Measurements from ENCODE around the gene RBL1. TPM values are rescaled to one million over a fixed set of nuclear protein-coding genes. Genes with fewer than 3 reads are reported as not detected.
A peak's percentile ranks its signal among the peaks of the same experiment; 100 is the strongest.

RBL1 gene
- total RNA-seq, 1 experiment from 2014 or later = 35.9 TPM

DNA sequence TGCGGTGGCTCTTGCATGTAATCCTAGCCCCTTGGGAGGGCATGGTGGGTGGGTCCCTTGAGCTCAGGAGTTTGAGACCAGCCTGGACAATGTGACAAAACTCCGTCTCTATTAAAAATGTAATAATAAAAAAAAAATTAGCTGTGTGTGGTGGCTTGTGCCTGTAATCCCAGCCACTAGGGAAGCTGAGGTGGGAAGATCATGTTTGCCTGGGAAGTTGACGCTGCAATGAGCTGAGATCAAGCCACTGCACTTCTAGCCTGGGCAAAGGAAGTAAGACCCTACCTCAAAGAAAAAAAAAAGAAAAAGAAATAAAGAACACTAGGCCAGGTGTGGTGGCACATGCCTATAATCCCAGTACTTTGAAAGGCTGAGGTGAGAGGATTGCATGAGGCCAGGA, 139.8 kb downstream of the RBL1 start:
- no TSS peak for BruUV-seq (replicated peaks)
- Histone ChIP-seq H3K4me3 (ENCODE audit: low read depth, low read length) (no peak overlapping the region), H3K4me1 (peaks cover 10% of the 10 kb centered on the region), H3K36me3 (ENCODE audit: control insufficient read depth, insufficient read depth, low read length) (no peaks in the 10 kb centered on the region), H3K9me3 (no peaks in the 10 kb centered on the region; the same call in 1 of the 2 replicates), H3K27me3 (replicated peaks; ENCODE audit: control insufficient read depth, insufficient read depth, low read length) (no peaks in the 10 kb centered on the region)
- Mint-ChIP-seq H3K27ac (ENCODE audit: unreplicated experiment) (no peak overlapping the region), H3K4me3 (ENCODE audit: unreplicated experiment) (no peak overlapping the region), H3K4me1 (ENCODE audit: low read depth, unreplicated experiment) (peaks cover 14% of the 10 kb centered on the region), H3K36me3 (ENCODE audit: insufficient read depth, unreplicated experiment) (peaks cover 11% of the 10 kb centered on the region), H3K27me3 (ENCODE audit: insufficient read depth, unreplicated experiment) (no peaks in the 10 kb centered on the region), H3K9me3 (ENCODE audit: unreplicated experiment) (peaks cover 21% of the 10 kb centered on the region)
- ChIA-PET POLR2A (no interaction called here), CTCF (no interaction called here)
- TF ChIP-seq, protein P1, sequence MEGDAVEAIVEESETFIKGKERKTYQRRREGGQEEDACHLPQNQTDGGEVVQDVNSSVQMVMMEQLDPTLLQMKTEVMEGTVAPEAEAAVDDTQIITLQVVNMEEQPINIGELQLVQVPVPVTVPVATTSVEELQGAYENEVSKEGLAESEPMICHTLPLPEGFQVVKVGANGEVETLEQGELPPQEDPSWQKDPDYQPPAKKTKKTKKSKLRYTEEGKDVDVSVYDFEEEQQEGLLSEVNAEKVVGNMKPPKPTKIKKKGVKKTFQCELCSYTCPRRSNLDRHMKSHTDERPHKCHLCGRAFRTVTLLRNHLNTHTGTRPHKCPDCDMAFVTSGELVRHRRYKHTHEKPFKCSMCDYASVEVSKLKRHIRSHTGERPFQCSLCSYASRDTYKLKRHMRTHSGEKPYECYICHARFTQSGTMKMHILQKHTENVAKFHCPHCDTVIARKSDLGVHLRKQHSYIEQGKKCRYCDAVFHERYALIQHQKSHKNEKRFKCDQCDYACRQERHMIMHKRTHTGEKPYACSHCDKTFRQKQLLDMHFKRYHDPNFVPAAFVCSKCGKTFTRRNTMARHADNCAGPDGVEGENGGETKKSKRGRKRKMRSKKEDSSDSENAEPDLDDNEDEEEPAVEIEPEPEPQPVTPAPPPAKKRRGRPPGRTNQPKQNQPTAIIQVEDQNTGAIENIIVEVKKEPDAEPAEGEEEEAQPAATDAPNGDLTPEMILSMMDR (IDR thresholded peaks at IDR 0.05; ENCODE audit: insufficient read depth in 1 of 2, low read depth in 1 of 2, low read length in 1 of 2, severe bottlenecking in 1 of 2, unreplicated experiment in 1 of 2) = no peak
- intact Hi-C loops (cut with micrococcal nuclease; ENCODE audit: unreplicated experiment) = no loop called here
- no peak for DNase-seq

DNA sequence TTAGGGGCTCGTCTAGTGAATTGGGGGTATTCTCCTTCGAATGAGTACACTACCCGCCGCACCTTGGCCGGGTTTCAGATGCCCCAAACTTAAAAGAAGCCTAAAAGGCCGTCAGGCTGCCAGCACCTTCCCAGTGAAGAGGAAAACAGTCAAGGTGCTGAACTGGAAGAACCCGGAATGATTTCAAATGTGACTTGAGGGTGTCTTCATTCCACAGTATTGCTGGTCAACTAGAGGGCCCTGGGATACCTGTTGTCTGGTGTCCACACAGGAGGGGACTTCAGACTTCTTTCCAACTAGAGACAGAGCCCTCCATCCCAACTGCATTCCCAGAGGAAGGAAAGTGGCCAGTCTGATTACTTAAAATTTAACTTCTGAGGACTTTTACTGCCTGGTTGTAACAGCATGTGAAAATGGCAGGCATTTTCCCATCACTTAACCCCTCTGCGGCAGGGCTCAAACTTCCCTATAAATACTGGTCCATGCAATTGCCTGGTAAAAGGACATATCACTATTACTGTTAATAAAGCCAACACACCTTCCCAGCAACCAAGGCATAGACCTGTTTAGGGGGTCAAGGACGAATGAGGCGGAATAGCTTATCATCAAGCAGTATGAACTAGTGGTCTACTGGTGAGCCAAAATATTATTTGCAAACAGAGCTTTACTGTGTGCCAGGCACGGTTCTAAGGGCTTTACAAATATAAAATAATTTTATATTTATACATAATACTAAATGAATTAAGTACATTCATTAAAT, 143.6 kb downstream of the RBL1 start:
- Mint-ChIP-seq H3K27me3 (ENCODE audit: insufficient read depth, unreplicated experiment) (no peaks in the 10 kb centered on the region), H3K27ac (ENCODE audit: unreplicated experiment) (peak overlapping the region; percentile 96), H3K4me3 (ENCODE audit: unreplicated experiment) (peak overlapping the region; percentile 98), H3K36me3 (ENCODE audit: insufficient read depth, unreplicated experiment) (peaks cover 15% of the 10 kb centered on the region), H3K4me1 (ENCODE audit: low read depth, unreplicated experiment) (peaks cover 18% of the 10 kb centered on the region), H3K9me3 (ENCODE audit: unreplicated experiment) (peaks cover under 1% of the 10 kb centered on the region)
- CTCF ChIA-PET = interaction anchor here (0.6 kb wide), 1 partner anchor 160 kb away, joined by 3 read pairs; no protein-coding TSS in a partner anchor
- Histone ChIP-seq H3K36me3 (ENCODE audit: control insufficient read depth, insufficient read depth, low read length) (no peaks in the 10 kb centered on the region), H3K4me3 (ENCODE audit: low read depth, low read length) (peak overlapping the region; percentile 95), H3K27me3 (replicated peaks; ENCODE audit: control insufficient read depth, insufficient read depth, low read length) (no peaks in the 10 kb centered on the region), H3K4me1 (peaks cover 3% of the 10 kb centered on the region; the same call in 1 of the 2 replicates), H3K9me3 (no peaks in the 10 kb centered on the region)
- no peak for DNase-seq
- intact Hi-C loops (cut with micrococcal nuclease; ENCODE audit: unreplicated experiment) = loop anchor here (1.0 to 2.0 kb wide), 2 partner anchors 33 to 226 kb away; no protein-coding TSS in a partner anchor
- TF ChIP-seq, protein P1 (IDR thresholded peaks at IDR 0.05; ENCODE audit: insufficient read depth in 1 of 2, low read depth in 1 of 2, low read length in 1 of 2, severe bottlenecking in 1 of 2, unreplicated experiment in 1 of 2) = no peak
- TSS peak; percentile 98 for BruUV-seq (replicated peaks)
- POLR2A ChIA-PET = no interaction called here

DNA sequence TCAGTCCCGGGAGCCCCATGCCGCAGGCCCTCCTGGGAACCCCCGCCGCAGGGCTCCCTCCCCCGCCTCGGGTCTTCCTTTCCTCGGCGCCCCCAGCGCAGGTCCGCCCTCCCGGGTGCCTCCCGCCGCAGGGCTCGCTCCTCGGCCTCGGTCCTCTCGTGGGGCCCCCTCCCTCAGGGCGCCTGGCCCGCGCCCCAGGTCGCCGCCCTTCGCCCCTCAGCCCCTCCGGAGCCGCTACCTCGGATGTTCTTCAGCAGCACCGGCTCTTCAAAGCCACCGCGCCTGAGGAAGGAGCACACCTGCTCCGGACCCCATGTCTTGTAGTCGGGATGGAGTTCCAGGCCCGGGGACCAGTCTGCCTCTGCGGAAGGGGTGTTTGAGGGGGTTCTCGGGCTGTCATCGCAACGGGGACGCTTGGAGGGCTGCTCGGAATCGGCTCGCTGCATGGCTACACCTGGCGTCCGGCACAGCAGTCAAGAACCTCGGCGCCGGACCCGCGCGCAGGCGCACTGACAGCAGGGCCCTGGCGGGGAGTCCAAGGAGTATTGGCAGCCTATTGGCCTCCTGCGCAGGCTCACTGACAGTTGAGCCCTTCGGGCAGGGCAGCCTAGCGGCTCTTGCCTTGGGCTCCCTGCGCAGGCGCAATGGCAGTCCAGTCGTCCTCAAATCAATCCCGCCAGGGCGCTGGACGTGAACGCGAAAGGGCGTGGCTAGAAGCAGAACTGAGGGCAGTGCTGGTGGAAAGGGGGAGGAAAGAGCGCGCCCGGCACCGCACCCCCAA, 144.4 kb downstream of the RBL1 start, which contains the start of gene SAMHD1:
Gene SAMHD1 (minus strand): TSS at position 511 of the 781 bp plus-strand sequence. CDS start 65 bp downstream, at position 446.
- peaks cover 3% of the 10 kb centered on the region; the same call in 1 of the 2 replicates for H3K4me1 ChIP-seq
- peak within 1 kb of the TSS; percentile 95 for H3K4me3 ChIP-seq (ENCODE audit: low read depth, low read length)
- Mint-ChIP-seq H3K9me3 (ENCODE audit: unreplicated experiment) (no peaks in the 10 kb centered on the region), H3K36me3 (ENCODE audit: insufficient read depth, unreplicated experiment) (peaks cover 15% of the 10 kb centered on the region), H3K27me3 (ENCODE audit: insufficient read depth, unreplicated experiment) (no peaks in the 10 kb centered on the region), H3K27ac (ENCODE audit: unreplicated experiment) (peak within 1 kb of the TSS; percentile 96), H3K4me1 (ENCODE audit: low read depth, unreplicated experiment) (peaks cover 18% of the 10 kb centered on the region), H3K4me3 (ENCODE audit: unreplicated experiment) (peak within 1 kb of the TSS; percentile 98)
- ChIA-PET CTCF (no interaction called here), POLR2A (no interaction called here)
- TF ChIP-seq, protein P1 (IDR thresholded peaks at IDR 0.05; ENCODE audit: insufficient read depth in 1 of 2, low read depth in 1 of 2, low read length in 1 of 2, severe bottlenecking in 1 of 2, unreplicated experiment in 1 of 2) = peak in 1 of 2 experiments; percentile 16
- DNase-seq = peak; percentile 100
- intact Hi-C loops (cut with micrococcal nuclease; ENCODE audit: unreplicated experiment) = loop anchor here (1.0 to 2.0 kb wide), 2 partner anchors 33 to 227 kb away; no protein-coding TSS in a partner anchor
- no TSS peak for BruUV-seq (replicated peaks)
- no peaks in the 10 kb centered on the region for H3K27me3 ChIP-seq (replicated peaks; ENCODE audit: control insufficient read depth, insufficient read depth, low read length)
- no peaks in the 10 kb centered on the region for H3K36me3 ChIP-seq (ENCODE audit: control insufficient read depth, insufficient read depth, low read length)
- no peaks in the 10 kb centered on the region for H3K9me3 ChIP-seq
